CD1c-positive myeloid dendritic cell (primary cell): ENCODE measurements around the gene MYOZ2.

ENCODE experiments used
- DNase-seq: peaks from one replicate; pipeline ENCODE4 v3.0.0-alpha.2; 2016; ENCODE audit errors: extremely low spot score

Gene MYOZ2

GRCh38 chr4:119197772-119198212 lies 62.2 kb downstream of the MYOZ2 start:
- no peak for DNase-seq

GRCh38 chr4:119204916-119205315 lies 69.3 kb downstream of the MYOZ2 start:
- no peak for DNase-seq

GRCh38 chr4:119205690-119206089 lies 70.1 kb downstream of the MYOZ2 start:
- no peak for DNase-seq

- DNase-seq, result no peak
Observed at GRCh38 chr4:119206178-119206577, 70.5 kb downstream of the MYOZ2 start.

GRCh38 chr4:119207051-119207450 lies 71.4 kb downstream of the MYOZ2 start:
- no peak for DNase-seq

- peak; percentile 78 for DNase-seq
Observed at GRCh38 chr4:119209077-119209476, 73.4 kb downstream of the MYOZ2 start.

GRCh38 chr4:119209586-119209985 lies 74.0 kb downstream of the MYOZ2 start:
- DNase-seq, result no peak

GRCh38 chr4:119210775-119211174 lies 75.1 kb downstream of the MYOZ2 start:
- DNase-seq, result peak; percentile 55

GRCh38 chr4:119211867-119212233 lies 76.2 kb downstream of the MYOZ2 start:
- peak; percentile 25 for DNase-seq

- DNase-seq, result peak; percentile 90
Observed at GRCh38 chr4:119212234-119212963, 76.8 kb downstream of the MYOZ2 start, which contains the start of gene USP53. TSS of gene USP53 (plus strand) at chr4:119212713. CDS start at chr4:119239760, 27,047 bp downstream.

- peak; percentile 66 for DNase-seq
Observed at GRCh38 chr4:119212964-119213606, 77.5 kb downstream of the MYOZ2 start.

- DNase-seq, result no peak
Observed at GRCh38 chr4:119218093-119218492, 82.5 kb downstream of the MYOZ2 start.

GRCh38 chr4:119221412-119221811 lies 85.8 kb downstream of the MYOZ2 start:
- no peak for DNase-seq

- DNase-seq, result no peak
Observed at GRCh38 chr4:119227690-119228089, 92.1 kb downstream of the MYOZ2 start.

- DNase-seq, result no peak
Observed at GRCh38 chr4:119228406-119228805, 92.8 kb downstream of the MYOZ2 start.

- no peak for DNase-seq
Observed at GRCh38 chr4:119229908-119230687, 94.5 kb downstream of the MYOZ2 start.

- DNase-seq, result no peak
Observed at GRCh38 chr4:119231491-119231890, 95.9 kb downstream of the MYOZ2 start.

GRCh38 chr4:119232286-119232685 lies 96.7 kb downstream of the MYOZ2 start:
- no peak for DNase-seq

GRCh38 chr4:119233191-119233590 lies 97.6 kb downstream of the MYOZ2 start:
- DNase-seq, result peak; percentile 58

GRCh38 chr4:119233750-119234149 lies 98.1 kb downstream of the MYOZ2 start:
- peak; percentile 61 for DNase-seq

- no peak for DNase-seq
Observed at GRCh38 chr4:119237201-119237600, 101.6 kb downstream of the MYOZ2 start.
